HG02943 (cell line): ENCODE measurements around the gene XKR8.
"Not testable (repeated sequence)": the region's sequence is repeated elsewhere in the genome, so short reads cannot be mapped to it uniquely, and the experiment has no call there.

Experiments used
- ATAC-seq: cut with Tn5 transposase; IDR thresholded peaks from one replicate; pipeline ENCODE4 v1.9.1; 2021; ENCODE audit warnings: mild to moderate bottlenecking, low read depth, moderate library complexity; ENCODE audit not compliant: unreplicated experiment

The XKR8 gene

GRCh38 chr1:27980216-27980845 is 20.6 kb downstream of the XKR8 start:
- ATAC-seq = no peak

- no peak for ATAC-seq
These were observed 21.4 kb downstream of the XKR8 start for GRCh38 chr1:27981145-27981544.

- ATAC-seq = no peak
These were observed 31.3 kb downstream of the XKR8 start for GRCh38 chr1:27990920-27991537.

GRCh38 chr1:27992276-27992675 is 32.5 kb downstream of the XKR8 start:
- no peak for ATAC-seq

- ATAC-seq = no peak
These were observed 33.5 kb downstream of the XKR8 start for GRCh38 chr1:27993241-27993640.

- no peak for ATAC-seq
These were observed 34.3 kb downstream of the XKR8 start for GRCh38 chr1:27994060-27994459.

GRCh38 chr1:27994526-27994925 is 34.8 kb downstream of the XKR8 start:
- not testable (repeated sequence) for ATAC-seq

GRCh38 chr1:27999055-27999454 is 39.3 kb downstream of the XKR8 start:
- no peak for ATAC-seq

- no peak for ATAC-seq
These were observed 42.8 kb downstream of the XKR8 start for GRCh38 chr1:28002600-28002999.

- not testable (repeated sequence) for ATAC-seq
These were observed 43.3 kb downstream of the XKR8 start for GRCh38 chr1:28003117-28003516.

GRCh38 chr1:28010969-28011368 is 51.2 kb downstream of the XKR8 start:
- no peak for ATAC-seq
